GM19351 (cell line): ENCODE data around the gene SLC9A9.
A peak's percentile ranks its signal among the peaks of the same experiment; 100 is the strongest.
"Not testable (repeated sequence)": the region's sequence is repeated elsewhere in the genome, so short reads cannot be mapped to it uniquely, and the experiment has no call there.

Experiments used
- ATAC-seq: cut with Tn5 transposase; IDR thresholded peaks from one replicate; pipeline ENCODE4 v1.9.1; 2021; ENCODE audit warnings: mild to moderate bottlenecking, moderate library complexity; ENCODE audit not compliant: unreplicated experiment

The SLC9A9 gene

GRCh38 chr3:143810953-143811265 is 37.4 kb downstream of the SLC9A9 start:
- ATAC-seq, result no peak

- no peak for ATAC-seq
Observed at GRCh38 chr3:143810166-143810952, 37.9 kb downstream of the SLC9A9 start.

- no peak for ATAC-seq
Observed at GRCh38 chr3:143809121-143809621, 39.1 kb downstream of the SLC9A9 start.

GRCh38 chr3:143808030-143808429 is 40.2 kb downstream of the SLC9A9 start:
- no peak for ATAC-seq

- no peak for ATAC-seq
Observed at GRCh38 chr3:143806038-143806437, 42.2 kb downstream of the SLC9A9 start.

GRCh38 chr3:143805476-143805875 is 42.8 kb downstream of the SLC9A9 start:
- not testable (repeated sequence) for ATAC-seq

GRCh38 chr3:143801046-143801445 is 47.2 kb downstream of the SLC9A9 start:
- ATAC-seq, result not testable (repeated sequence)

- ATAC-seq, result not testable (repeated sequence)
Observed at GRCh38 chr3:143798151-143798550, 50.1 kb downstream of the SLC9A9 start.

GRCh38 chr3:143795874-143796273 is 52.4 kb downstream of the SLC9A9 start:
- no peak for ATAC-seq

- no peak for ATAC-seq
Observed at GRCh38 chr3:143794793-143795462, 53.3 kb downstream of the SLC9A9 start.

- ATAC-seq, result no peak
Observed at GRCh38 chr3:143793971-143794370, 54.3 kb downstream of the SLC9A9 start.

GRCh38 chr3:143791386-143791785 is 56.9 kb downstream of the SLC9A9 start:
- ATAC-seq, result no peak

GRCh38 chr3:143786219-143787191 is 61.8 kb downstream of the SLC9A9 start:
- ATAC-seq, result no peak

- no peak for ATAC-seq
Observed at GRCh38 chr3:143784446-143784845, 63.8 kb downstream of the SLC9A9 start.

- no peak for ATAC-seq
Observed at GRCh38 chr3:143783851-143784370, 64.4 kb downstream of the SLC9A9 start.

- peak; percentile 92 for ATAC-seq
Observed at GRCh38 chr3:143775459-143775858, 72.8 kb downstream of the SLC9A9 start.

- no peak for ATAC-seq
Observed at GRCh38 chr3:143771939-143772338, 76.3 kb downstream of the SLC9A9 start.

- ATAC-seq, result no peak
Observed at GRCh38 chr3:143771258-143771657, 77.0 kb downstream of the SLC9A9 start.

GRCh38 chr3:143770391-143770790 is 77.9 kb downstream of the SLC9A9 start:
- ATAC-seq, result no peak

GRCh38 chr3:143769616-143770015 is 78.7 kb downstream of the SLC9A9 start:
- no peak for ATAC-seq

- no peak for ATAC-seq
Observed at GRCh38 chr3:143764840-143765239, 83.4 kb downstream of the SLC9A9 start.
